Measurements from ENCODE around the gene MGAT5B. TPM values are rescaled to one million over a fixed set of nuclear protein-coding genes. Genes with fewer than 3 reads are reported as not detected.

MGAT5B gene
- total and polyA plus RNA-seq, 10 of the 15 experiments (the other 5 are each of a cell fraction or from before 2014, with no cell fraction given): 0.13 TPM; not detected in 9

DNA sequence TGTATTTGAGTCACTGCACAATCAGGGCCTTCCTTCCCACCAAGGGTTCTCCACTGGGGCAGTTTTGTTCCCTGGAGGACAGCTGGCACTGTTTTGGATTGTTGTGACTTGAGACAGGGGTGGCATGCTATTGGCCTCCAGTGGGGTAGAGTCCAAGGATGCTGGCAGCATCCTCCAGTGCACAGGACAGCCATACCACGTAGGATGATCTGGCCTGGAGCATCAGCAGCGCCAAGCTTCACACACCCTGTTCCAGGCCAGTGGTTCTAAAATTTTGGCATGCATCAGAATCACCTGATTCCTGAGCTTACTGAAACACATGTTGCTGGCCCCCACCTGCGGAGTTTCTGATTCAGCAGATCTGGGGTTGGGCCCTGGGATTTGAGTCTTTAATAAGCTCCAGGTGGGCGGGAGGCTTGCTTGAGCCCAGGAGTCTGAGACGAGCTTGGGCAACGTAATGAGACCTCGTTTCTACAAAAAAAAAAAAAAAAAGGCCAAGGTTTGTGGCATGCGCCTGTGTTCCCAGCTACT is 83.2 kb downstream of the MGAT5B start (continued):
- TF ChIP-seq CHD2 (IDR thresholded peaks at IDR 0.05; ENCODE audit: borderline replicate concordance, low read depth, low read length) (no peak), NR2C1 (IDR thresholded peaks at IDR 0.05) (no peak), SMAD1 (IDR thresholded peaks at IDR 0.05; ENCODE audit: low read depth, partially characterized antibody) (no peak), NR2F1 (conservative IDR thresholded peaks at IDR 0.05) (no peak)
- TF ChIP-seq, protein P1, sequence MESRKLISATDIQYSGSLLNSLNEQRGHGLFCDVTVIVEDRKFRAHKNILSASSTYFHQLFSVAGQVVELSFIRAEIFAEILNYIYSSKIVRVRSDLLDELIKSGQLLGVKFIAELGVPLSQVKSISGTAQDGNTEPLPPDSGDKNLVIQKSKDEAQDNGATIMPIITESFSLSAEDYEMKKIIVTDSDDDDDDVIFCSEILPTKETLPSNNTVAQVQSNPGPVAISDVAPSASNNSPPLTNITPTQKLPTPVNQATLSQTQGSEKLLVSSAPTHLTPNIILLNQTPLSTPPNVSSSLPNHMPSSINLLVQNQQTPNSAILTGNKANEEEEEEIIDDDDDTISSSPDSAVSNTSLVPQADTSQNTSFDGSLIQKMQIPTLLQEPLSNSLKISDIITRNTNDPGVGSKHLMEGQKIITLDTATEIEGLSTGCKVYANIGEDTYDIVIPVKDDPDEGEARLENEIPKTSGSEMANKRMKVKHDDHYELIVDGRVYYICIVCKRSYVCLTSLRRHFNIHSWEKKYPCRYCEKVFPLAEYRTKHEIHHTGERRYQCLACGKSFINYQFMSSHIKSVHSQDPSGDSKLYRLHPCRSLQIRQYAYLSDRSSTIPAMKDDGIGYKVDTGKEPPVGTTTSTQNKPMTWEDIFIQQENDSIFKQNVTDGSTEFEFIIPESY (IDR thresholded peaks at IDR 0.05): no peak

DNA sequence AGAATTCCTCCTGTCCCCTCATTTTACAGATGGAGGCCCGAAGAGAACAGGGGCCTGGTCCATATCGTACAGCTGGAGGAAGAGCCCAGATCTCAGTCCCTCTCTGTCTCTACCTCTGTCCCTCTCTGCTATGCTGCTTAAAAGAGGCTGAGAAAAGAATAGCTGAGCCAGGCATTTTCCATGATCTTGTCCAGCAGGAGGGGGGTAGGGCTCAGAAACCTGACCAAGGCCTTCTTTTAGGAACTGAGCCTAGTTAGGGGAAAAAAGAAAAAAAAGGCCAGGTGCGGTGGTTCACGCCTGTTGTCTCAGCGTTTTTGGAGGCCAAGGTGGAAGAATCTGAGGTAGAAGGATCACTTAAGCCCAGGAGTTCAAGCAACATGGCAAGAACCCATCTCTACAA is 84.2 kb downstream of the MGAT5B start:
- no peak for TF ChIP-seq BACH1 (IDR thresholded peaks at IDR 0.05; ENCODE audit: borderline replicate concordance)
- TF ChIP-seq, protein P2, sequence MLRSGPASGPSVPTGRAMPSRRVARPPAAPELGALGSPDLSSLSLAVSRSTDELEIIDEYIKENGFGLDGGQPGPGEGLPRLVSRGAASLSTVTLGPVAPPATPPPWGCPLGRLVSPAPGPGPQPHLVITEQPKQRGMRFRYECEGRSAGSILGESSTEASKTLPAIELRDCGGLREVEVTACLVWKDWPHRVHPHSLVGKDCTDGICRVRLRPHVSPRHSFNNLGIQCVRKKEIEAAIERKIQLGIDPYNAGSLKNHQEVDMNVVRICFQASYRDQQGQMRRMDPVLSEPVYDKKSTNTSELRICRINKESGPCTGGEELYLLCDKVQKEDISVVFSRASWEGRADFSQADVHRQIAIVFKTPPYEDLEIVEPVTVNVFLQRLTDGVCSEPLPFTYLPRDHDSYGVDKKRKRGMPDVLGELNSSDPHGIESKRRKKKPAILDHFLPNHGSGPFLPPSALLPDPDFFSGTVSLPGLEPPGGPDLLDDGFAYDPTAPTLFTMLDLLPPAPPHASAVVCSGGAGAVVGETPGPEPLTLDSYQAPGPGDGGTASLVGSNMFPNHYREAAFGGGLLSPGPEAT (IDR thresholded peaks at IDR 0.05; ENCODE audit: low read depth): no peak
- no peak for TF ChIP-seq BMI1 (IDR thresholded peaks at IDR 0.05; ENCODE audit: borderline replicate concordance)
- no peak for TF ChIP-seq ASH2L (IDR thresholded peaks at IDR 0.05; ENCODE audit: borderline replicate concordance, low read depth)
- no peak for TF ChIP-seq POLR2AphosphoS2 (IDR thresholded peaks at IDR 0.05; ENCODE audit: low read depth, low read length)
- TF ChIP-seq ESRRA (IDR thresholded peaks at IDR 0.05; ENCODE audit: low read length): no peak
- TF ChIP-seq NRF1 (conservative IDR thresholded peaks at IDR 0.05; ENCODE audit: low read depth, low read length): no peak
- no peak for TF ChIP-seq BRCA1 (IDR thresholded peaks at IDR 0.05; ENCODE audit: low read depth, low read length)
- no peak for TF ChIP-seq SREBF2 (IDR thresholded peaks at IDR 0.05; ENCODE audit: low read length)
- RAD21 ChIA-PET (ENCODE audit: unreplicated experiment): no interaction called here
- no peaks in the 10 kb centered on the region for H3K36me3 ChIP-seq (ENCODE audit: control insufficient read depth in 2 of 2, insufficient read depth in 2 of 2, low read length in 1 of 2)
- no peak for ATAC-seq
- CTCF ChIA-PET: interaction anchor here (1.4 kb wide), 1 partner anchor 85 kb away, joined by 3 read pairs; no protein-coding TSS in a partner anchor
- SMC1A ChIA-PET (ENCODE audit: uncharacterized antibody, unreplicated experiment): no interaction called here
- no peaks in the 10 kb centered on the region for H4K20me1 ChIP-seq (ENCODE audit: control insufficient read depth, insufficient read depth)
- POLR2A ChIA-PET: no interaction called here
- no peak overlapping the region for H2AFZ ChIP-seq (ENCODE audit: control insufficient read depth, low read depth, low read length)
- no TSS peak for BruUV-seq (replicated peaks)
- intact Hi-C loops (cut with micrococcal nuclease; ENCODE audit: unreplicated experiment) (no loop called here), in situ Hi-C loops (cut with MboI) (no loop called here)
- no peak overlapping the region for H3K27ac ChIP-seq (ENCODE audit: control insufficient read depth, insufficient read depth)
- no peaks in the 10 kb centered on the region for H3K79me2 ChIP-seq (ENCODE audit: control insufficient read depth, insufficient read depth, low read length)
- peaks cover 0 to 6% of the 10 kb centered on the region in 2 experiments; a peak in 2 of 4 replicates for H3K27me3 ChIP-seq (replicated peaks in 1 of 2; ENCODE audit: control insufficient read depth in 2 of 2, insufficient read depth in 2 of 2, low read length in 1 of 2)
- FAIRE-seq: no peak
- H3K4me1 ChIP-seq (ENCODE audit: control insufficient read depth, insufficient read depth, low read length): no peaks in the 10 kb centered on the region
- no peak overlapping the region for H3K4me3 ChIP-seq
- H3K9me3 ChIP-seq (replicated peaks; ENCODE audit: control insufficient read depth, insufficient read depth, low read length): no peaks in the 10 kb centered on the region
- 39% methylated on average over 5 of the region's 5 CpGs for WGBS (ENCODE audit: insufficient coverage, insufficient replicate concordance, low lambda C conversion rate, missing lambda C conversion rate)
- no peak overlapping the region for H3K9ac ChIP-seq (ENCODE audit: control insufficient read depth, insufficient read depth, low read length)
- H3K4me2 ChIP-seq (ENCODE audit: control insufficient read depth, insufficient read depth): no peak overlapping the region
- DNase-seq (ENCODE audit: low read depth, low spot score): no peak
